Vagina (tissue), 2 donors: ENCODE data around the gene USP20.

Experiments
- POLR2A ChIP-seq, 2 donors: fragments of 450-650 bp; IDR thresholded peaks; one replicate each; pipeline ENCODE4 v1.6.1; 2017; ENCODE audit warnings: antibody characterized with exemption in 2 of 2, mild to moderate bottlenecking in 2 of 2, moderate library complexity in 2 of 2
- TF ChIP-seq, protein P1 (sequence below), 3 experiments: fragments of 450-650 bp in 2 of 3; fragments of 200-600 bp in 1 of 3; sonication (generic) in 1 of 3; IDR thresholded peaks; one replicate each; pipeline ENCODE4 v1.5.1; 2017 to 2019; ENCODE audit warnings: antibody characterized with exemption in 3 of 3, mild to moderate bottlenecking in 2 of 3, moderate library complexity in 2 of 3

DNA sequence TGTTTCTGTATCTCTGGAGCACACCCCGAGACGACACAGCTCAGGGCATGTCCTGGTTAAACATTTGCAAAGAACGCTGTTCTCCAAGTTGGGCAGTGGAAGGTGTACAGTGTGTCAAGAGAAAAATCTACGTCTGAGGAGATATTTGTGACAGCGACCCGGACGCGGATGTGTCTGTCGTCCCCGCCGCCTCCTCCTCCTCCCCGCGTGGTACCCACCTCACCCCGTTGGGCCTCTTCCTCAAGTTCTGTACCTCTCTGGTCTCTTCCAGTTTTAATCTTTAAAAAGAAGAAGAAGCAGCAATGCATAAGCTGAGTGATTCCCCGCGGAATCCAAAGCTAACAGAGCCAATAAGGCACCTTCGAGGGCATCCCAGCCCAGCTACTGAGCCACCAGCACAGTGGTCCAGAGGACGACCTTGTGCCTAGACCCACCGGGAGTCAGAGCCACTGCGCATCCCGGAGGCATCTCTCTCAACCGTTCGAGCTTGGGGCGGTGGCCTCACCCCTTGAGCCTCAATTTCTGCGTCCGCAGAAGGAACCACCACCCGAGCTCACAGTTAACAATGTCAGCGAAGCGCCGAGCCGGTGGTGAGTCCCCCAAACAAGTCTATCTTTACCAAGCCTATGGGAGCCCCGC, 650 bp upstream of the USP20 start:
- TF ChIP-seq, protein P1, sequence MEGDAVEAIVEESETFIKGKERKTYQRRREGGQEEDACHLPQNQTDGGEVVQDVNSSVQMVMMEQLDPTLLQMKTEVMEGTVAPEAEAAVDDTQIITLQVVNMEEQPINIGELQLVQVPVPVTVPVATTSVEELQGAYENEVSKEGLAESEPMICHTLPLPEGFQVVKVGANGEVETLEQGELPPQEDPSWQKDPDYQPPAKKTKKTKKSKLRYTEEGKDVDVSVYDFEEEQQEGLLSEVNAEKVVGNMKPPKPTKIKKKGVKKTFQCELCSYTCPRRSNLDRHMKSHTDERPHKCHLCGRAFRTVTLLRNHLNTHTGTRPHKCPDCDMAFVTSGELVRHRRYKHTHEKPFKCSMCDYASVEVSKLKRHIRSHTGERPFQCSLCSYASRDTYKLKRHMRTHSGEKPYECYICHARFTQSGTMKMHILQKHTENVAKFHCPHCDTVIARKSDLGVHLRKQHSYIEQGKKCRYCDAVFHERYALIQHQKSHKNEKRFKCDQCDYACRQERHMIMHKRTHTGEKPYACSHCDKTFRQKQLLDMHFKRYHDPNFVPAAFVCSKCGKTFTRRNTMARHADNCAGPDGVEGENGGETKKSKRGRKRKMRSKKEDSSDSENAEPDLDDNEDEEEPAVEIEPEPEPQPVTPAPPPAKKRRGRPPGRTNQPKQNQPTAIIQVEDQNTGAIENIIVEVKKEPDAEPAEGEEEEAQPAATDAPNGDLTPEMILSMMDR (IDR thresholded peaks at IDR 0.05), result no peak
- no peak for TF ChIP-seq POLR2A (IDR thresholded peaks at IDR 0.05)
